22Rv1 (cell line): ENCODE measurements around the gene FUT8.

Experiments
- ZFX ChIP-seq: fragments of 450-650 bp; IDR thresholded peaks from 2 replicates; pipeline ENCODE4 v1.6.1; 2017; ENCODE audit warnings: antibody characterized with exemption, borderline replicate concordance
- TF ChIP-seq, protein P1 (sequence below): fragments of 450-650 bp; IDR thresholded peaks from 2 replicates; pipeline ENCODE4 v1.5.1; 2017; ENCODE audit warnings: mild to moderate bottlenecking

DNA sequence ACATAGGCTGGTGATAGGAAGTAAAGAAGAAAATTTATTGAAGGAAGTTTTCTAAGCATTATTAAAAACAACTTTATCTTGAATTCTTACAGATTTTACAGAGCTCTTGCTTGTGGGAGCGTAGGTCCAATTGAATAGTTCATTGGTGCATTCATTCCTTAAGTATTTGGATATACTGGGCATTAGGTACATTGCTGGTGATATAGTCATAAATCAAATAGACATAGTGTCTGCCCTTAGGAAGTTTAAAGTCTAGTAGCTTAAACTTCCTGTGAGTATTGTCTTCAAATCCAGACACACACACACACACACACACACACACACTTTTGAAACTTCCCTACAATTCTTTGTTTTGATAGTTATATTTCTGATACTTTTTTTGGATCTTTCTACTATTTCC, 226.7 kb downstream of the FUT8 start:
- TF ChIP-seq, protein P1, sequence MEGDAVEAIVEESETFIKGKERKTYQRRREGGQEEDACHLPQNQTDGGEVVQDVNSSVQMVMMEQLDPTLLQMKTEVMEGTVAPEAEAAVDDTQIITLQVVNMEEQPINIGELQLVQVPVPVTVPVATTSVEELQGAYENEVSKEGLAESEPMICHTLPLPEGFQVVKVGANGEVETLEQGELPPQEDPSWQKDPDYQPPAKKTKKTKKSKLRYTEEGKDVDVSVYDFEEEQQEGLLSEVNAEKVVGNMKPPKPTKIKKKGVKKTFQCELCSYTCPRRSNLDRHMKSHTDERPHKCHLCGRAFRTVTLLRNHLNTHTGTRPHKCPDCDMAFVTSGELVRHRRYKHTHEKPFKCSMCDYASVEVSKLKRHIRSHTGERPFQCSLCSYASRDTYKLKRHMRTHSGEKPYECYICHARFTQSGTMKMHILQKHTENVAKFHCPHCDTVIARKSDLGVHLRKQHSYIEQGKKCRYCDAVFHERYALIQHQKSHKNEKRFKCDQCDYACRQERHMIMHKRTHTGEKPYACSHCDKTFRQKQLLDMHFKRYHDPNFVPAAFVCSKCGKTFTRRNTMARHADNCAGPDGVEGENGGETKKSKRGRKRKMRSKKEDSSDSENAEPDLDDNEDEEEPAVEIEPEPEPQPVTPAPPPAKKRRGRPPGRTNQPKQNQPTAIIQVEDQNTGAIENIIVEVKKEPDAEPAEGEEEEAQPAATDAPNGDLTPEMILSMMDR = no peak
- no peak for TF ChIP-seq ZFX
